GM21515 (cell line): ENCODE measurements around the gene LSM14B.
"Not testable (repeated sequence)": the region's sequence is repeated elsewhere in the genome, so short reads cannot be mapped to it uniquely, and the experiment has no call there.

Source experiments
- ATAC-seq: cut with Tn5 transposase; IDR thresholded peaks from one replicate; pipeline ENCODE4 v1.9.1; 2021; ENCODE audit not compliant: unreplicated experiment

The LSM14B gene

DNA sequence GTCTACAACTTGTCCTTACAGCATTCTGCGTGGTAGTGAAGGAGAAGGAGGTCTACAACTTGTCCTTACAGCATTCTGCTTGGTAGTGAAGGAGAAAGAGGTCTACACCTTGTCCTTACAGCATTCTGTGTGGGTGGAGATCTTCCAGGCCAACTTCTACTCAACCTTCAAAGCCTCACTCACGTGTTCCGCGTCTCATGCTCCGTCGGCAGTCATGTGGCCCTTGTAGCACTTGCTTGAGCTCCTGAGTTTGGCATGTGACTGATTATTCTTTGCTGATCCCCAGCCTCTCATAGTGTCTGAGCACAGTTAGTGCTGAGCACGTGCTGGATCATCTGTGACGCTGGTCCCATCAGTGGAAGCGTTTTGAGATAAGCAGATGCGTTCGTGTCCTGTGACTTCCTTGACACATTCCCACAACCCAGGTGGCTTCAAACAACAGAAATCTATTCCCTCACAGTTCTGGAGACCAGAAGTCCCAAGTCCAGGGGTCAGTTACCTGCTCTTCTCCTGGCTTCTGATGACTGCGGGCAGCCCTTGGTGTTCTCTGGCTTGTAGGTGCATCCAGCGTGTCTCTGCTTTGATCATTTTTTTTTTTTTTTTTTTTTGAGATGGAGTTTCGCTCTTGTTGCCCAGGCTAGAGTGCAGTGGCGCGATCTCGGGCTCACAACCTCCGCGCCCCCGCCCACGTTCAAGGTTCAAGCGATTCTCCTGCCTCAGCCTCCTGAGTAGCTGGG, 23.9 kb downstream of the LSM14B start:
- no peak for ATAC-seq

GRCh38 chr20:62147125-62147524, 24.9 kb downstream of the LSM14B start:
- no peak for ATAC-seq

- no peak for ATAC-seq
Measured at GRCh38 chr20:62147528-62147927, 25.3 kb downstream of the LSM14B start.

GRCh38 chr20:62148383-62148782, 26.1 kb downstream of the LSM14B start:
- ATAC-seq: not testable (repeated sequence)

DNA sequence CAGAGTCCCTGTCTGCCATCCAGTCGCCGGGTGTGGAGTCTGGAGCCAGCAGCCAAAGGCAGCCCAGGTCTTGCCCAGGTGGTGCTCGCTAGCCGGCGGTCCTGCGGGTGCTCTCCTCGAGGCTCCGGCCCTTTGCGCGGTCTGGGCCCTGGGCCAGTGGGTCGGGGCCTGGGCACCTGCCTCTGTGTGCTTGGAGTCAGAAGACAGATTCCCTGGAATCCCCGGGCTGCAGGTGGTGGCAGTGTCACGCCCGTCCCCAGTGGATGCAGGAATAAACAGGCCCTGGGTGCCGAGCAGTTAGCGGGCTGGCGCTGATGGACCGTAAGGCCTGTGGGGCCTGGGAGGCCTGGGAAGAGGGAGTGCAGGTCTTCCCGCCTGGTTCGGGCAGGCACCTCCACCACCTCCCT, 26.6 kb downstream of the LSM14B start:
- no peak for ATAC-seq

GRCh38 chr20:62149532-62150309, 27.4 kb downstream of the LSM14B start:
- no peak for ATAC-seq

GRCh38 chr20:62150310-62150575, 28.0 kb downstream of the LSM14B start:
- no peak for ATAC-seq

DNA sequence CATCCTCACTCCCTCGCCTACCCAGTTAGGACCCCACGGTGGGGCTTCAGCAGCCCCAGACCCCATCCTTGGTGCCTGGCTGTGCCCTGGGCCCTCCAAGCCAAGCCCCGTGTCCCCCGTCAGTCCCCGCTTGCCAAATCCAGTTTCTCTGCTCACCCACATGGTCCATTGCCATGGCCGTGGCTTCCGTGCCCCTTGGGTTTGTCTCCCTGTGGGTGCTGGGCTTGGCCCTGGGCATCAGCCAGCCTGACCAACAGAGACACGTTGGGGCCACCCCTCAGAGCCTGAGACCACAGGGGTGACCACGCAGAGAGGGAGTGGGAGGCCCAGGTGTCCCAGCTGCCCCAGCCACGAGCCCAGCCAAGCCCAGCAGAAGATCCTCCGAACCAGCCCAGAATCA, 28.9 kb downstream of the LSM14B start:
- no peak for ATAC-seq

GRCh38 chr20:62151835-62152364, 29.6 kb downstream of the LSM14B start:
- ATAC-seq: no peak

GRCh38 chr20:62155428-62156253, 33.4 kb downstream of the LSM14B start:
- no peak for ATAC-seq

DNA sequence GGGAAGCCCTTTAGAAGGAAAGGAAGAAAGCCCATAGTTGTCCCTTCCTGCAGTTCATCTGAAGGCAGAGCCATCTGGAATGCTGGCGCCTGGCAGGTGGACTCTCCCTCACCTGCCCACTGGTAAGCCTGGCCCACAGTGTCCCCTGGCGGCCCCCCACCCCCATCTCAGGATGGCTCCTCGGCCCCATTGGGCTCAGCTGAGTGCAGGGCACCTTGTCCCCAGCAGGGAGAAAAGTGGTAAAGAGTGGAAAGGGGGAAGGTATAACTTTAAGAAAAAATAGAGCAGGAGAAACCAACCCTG, 33.9 kb downstream of the LSM14B start:
- ATAC-seq: no peak

GRCh38 chr20:62156592-62157386, 34.5 kb downstream of the LSM14B start:
- ATAC-seq: no peak

GRCh38 chr20:62157387-62158087, 35.3 kb downstream of the LSM14B start:
- ATAC-seq: no peak

DNA sequence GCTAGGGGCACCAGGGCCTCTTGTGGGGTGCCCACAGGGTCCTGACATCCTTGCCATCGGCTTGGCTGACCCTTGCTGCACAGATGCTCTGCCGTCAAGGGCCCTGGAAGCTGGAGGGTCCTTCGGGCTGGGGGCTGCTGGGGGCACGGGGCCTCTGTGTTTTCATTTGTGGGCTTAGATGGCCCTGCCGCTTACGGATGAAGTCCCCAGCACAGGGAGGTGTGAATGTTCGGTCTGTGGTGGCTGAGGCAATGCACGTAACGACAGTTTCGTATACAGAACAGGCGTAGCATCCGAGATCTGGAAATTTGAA, 35.8 kb downstream of the LSM14B start:
- ATAC-seq: no peak

DNA sequence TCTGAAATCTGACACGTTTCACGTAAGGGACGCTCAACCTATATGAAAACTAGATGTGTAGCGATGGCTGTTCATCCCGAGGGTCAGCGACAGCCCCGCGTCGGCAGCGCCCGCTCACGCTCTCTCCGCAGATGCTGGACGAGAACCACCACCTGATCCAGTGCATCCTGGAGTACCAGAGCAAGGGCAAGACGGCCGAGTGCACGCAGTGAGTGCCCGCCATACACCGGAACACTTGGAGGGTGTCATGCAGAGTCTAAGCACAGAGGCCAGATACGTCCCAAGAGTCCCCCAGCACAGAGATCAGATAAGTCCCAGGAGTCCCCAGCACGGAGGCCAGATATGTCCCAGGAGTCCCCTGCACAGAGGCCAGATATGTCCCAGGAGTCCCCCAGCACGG, 36.3 kb downstream of the LSM14B start:
- ATAC-seq: no peak

- ATAC-seq: no peak
Measured at GRCh38 chr20:62159052-62159451, 36.8 kb downstream of the LSM14B start.

DNA sequence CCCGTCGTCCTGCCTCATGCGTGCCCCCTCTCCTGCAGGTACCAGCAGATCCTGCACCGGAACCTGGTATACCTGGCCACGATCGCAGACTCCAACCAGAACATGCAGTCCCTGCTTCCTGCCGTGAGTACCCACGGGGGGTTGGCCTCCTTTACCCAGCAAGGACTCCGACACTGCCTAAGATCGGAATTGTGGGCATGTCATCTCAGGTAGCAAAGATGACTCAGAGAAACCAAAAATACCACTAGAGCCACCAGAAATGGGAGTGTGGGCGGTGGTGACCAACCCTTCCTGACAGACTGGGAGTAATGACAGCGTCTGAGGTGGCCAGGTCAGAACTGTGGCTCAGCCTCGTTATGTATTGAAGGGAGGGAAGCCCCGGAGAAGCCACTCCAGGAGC, 37.6 kb downstream of the LSM14B start:
- no peak for ATAC-seq

- ATAC-seq: no peak
Measured at GRCh38 chr20:62160253-62160652, 38.0 kb downstream of the LSM14B start.

DNA sequence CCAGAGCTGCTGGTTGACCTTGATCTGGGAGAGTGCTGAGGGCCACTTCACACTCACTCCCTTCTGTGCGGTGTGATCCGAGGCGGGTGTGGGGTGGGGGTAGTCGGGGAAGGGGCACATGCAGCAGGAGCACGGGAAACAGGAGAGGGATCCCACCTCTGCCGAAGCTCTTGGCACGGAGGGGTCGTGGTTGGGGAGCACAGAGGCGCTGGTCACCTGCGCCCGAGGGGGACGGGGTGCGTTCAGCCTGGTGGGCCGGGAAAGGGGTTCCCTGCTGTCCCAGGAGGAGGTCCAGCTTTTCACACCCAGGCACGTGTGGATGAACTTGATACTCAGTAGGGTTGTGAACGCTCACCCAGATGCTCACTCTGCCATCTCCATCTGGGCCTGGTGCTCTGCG, 38.6 kb downstream of the LSM14B start:
- no peak for ATAC-seq

DNA sequence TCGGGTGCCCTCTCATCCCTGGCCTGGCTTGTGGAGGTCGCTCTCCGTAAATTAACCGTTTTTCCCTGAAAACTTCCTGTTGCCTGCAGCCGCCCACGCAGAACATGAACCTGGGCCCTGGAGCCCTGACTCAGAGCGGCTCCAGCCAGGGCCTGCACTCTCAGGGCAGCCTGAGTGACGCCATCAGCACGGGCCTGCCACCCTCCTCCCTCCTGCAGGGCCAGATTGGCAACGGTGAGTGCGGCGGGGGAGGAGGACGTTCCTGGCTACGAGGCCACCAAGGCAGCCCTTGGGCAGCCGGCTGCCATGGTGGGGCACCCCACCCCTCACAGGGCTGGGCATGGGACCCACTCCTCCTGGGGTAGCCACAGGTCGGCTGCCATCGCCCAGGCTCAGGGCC, 39.1 kb downstream of the LSM14B start:
- no peak for ATAC-seq
